ENCODE data around the gene CYB5A.

Gene CYB5A

GRCh38 chr18:74217476-74218143, 74.2 kb downstream of the CYB5A start:
- no peak for DNase-seq (ENCODE audit: low read depth in 1 of 2, low spot score in 1 of 2)

GRCh38 chr18:74216661-74217110, 75.1 kb downstream of the CYB5A start:
- DNase-seq (ENCODE audit: low read depth in 1 of 2, low spot score in 1 of 2): no peak

GRCh38 chr18:74215863-74216262, 75.9 kb downstream of the CYB5A start:
- DNase-seq (ENCODE audit: low read depth in 1 of 2, low spot score in 1 of 2): no peak

DNA sequence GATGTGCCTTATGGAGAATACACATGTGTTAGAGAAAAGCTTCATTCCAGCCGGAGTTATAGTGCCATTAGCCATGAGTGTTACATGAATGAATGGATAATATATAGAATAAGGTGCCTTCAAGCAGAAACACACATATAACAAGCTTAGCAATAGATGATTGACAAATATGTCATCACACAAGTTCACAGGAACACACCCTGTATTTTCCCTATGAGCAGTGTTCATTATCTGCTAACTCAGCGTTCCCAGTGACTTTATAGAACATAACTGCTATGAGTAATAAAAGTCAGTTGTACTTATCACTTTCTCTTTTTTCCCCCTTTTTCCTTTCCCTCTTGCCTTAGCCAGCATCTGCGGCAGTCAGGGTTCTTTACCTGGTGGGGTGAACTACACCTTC, 78.3 kb downstream of the CYB5A start:
- DNase-seq (ENCODE audit: low read depth in 1 of 2, low spot score in 1 of 2): no peak

DNA sequence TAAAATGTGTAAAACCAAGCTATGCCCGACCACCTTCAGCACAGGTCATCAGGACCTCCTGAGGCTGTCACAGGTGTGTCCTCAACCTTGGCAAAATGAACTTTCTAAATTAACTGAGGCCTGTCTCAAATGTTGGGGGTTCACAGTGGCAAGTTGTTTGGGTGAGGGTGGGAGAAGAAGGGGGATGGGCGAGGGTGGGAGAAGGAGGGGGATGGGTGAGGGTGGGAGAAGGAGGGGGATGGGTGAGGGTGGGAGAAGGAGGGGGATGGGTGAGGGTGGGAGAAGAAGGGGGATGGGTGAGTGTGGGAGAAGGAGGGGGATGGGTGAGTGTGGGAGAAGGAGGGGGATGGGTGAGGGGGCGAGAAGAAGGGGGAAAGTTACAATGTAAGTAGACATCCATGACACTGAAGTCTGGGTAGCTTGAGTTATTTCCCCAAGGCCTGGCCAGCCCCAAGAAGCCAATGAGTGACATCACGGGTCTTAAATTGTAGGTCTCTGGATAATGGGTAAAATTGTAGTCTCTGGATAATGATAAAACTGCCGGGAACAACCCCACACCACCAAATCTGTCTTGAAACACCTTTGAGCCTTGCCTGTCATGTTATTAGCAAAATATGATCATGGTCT, 87.1 kb downstream of the CYB5A start:
- no peak for DNase-seq (ENCODE audit: low read depth in 1 of 2, low spot score in 1 of 2)

GRCh38 chr18:74203811-74204210, 88.0 kb downstream of the CYB5A start:
- DNase-seq (ENCODE audit: low read depth in 1 of 2, low spot score in 1 of 2): no peak

Data from stimulated activated CD4-positive, alpha-beta T cell treated with anti-CD3 and anti-CD28 coated beads, Interleukin-15, amount 100 ng/mL, for 1 hour (primary cell).